GM19035 (cell line): ENCODE results near the gene BNC2.
"Not testable (repeated sequence)": the region's sequence is repeated elsewhere in the genome, so short reads cannot be mapped to it uniquely, and the experiment has no call there.

ENCODE experiments used
- ATAC-seq: cut with Tn5 transposase; IDR thresholded peaks from one replicate; pipeline ENCODE4 v1.9.1; 2021; ENCODE audit not compliant: unreplicated experiment

Gene BNC2, protein sequence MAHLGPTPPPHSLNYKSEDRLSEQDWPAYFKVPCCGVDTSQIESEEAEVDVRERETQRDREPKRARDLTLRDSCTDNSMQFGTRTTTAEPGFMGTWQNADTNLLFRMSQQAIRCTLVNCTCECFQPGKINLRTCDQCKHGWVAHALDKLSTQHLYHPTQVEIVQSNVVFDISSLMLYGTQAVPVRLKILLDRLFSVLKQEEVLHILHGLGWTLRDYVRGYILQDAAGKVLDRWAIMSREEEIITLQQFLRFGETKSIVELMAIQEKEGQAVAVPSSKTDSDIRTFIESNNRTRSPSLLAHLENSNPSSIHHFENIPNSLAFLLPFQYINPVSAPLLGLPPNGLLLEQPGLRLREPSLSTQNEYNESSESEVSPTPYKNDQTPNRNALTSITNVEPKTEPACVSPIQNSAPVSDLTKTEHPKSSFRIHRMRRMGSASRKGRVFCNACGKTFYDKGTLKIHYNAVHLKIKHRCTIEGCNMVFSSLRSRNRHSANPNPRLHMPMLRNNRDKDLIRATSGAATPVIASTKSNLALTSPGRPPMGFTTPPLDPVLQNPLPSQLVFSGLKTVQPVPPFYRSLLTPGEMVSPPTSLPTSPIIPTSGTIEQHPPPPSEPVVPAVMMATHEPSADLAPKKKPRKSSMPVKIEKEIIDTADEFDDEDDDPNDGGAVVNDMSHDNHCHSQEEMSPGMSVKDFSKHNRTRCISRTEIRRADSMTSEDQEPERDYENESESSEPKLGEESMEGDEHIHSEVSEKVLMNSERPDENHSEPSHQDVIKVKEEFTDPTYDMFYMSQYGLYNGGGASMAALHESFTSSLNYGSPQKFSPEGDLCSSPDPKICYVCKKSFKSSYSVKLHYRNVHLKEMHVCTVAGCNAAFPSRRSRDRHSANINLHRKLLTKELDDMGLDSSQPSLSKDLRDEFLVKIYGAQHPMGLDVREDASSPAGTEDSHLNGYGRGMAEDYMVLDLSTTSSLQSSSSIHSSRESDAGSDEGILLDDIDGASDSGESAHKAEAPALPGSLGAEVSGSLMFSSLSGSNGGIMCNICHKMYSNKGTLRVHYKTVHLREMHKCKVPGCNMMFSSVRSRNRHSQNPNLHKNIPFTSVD

DNA sequence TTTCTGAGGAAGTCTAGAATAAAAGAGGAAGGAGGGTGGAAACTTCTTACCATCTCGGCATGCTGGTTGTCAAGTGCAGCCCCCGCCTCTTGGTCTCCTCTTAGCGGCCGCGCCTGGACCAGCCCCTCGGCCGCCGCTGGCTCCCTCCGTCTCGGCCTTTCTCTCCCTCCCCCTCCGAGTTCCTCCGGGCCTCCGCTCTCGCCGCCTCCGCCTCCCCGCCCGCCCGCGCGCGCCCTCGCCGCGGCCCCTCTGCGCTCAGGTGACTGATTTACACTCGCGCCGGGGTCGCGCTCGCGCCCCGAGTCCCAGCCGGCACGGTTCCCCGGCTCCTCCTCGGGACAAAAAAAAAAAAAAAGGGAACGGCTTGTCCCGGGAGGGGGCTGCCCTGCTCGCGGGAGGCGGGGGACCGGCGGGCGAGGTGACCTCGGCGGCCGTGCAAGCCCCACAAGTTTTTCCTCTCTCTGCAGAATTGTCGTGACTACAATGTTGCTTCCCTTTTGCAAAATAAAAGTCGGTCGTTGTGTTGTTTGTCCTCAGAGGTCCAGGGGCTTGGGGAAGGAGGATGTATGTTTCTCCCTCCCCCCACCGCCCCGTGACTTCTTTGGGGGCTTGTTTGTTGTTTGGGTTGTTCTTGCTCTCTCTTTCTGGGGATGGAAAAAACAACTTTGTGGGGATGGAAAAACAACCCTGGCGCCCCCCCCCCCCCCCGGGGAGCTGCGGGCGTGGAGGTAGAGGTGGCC, at the start of gene BNC2:
BNC2 (minus strand) TSS at position 75 of the 740 bp plus-strand sequence; CDS start at position 53, 22 bp downstream.
- no peak for ATAC-seq

DNA sequence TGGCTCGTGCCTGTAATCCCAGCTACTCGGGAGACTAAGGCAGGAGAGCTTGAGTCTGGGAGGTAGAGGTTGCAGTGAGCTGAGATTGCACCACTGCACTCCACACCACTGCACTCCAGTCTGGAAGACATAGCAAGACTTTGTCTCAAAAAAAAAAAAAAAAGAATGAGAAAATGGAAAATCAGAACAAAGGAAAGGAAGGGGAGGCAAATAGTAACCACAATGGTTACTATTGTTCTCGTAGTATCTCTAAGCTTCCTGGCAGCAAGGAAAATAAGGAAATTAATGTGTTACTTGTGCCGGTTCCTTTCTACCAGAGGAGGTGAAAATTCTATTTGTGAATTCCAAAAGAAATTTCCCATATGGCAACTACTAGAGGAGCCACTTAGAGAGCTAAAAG, 48.5 kb upstream of the BNC2 start:
- ATAC-seq, result no peak

DNA sequence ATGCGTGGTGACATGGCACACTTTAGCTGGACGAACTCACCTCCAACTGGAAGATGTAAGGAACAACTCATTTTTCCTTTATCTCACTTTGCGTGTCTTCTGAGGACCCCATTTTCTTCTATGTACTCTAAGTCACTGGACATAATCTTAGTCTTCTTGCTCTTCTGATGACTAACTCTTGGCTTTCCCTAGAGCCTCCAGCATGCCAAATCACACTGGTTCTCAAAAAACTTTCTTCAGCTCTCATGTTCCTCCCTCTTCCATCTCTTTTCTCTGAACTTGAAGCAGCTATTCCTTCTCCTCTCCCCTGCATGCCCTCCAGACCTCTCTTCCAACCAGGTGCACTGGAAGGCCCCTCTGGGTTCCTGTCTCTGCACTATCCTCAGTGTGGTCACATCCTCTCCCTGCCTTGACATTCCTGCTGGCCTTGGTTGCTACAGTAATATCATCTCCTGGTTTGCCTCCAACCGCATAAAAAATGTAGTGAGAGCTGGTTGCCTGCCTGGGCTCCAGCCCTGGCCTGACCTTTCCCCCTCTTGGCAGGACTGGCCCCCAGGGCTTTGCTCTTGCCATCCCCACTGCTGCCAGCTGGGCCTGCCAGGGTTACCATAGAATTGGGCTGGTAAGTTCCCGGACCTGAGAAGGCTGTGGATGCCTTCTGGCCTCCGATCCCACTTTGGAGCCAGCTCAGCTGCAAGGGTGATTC, 44.8 kb upstream of the BNC2 start:
- no peak for ATAC-seq

DNA sequence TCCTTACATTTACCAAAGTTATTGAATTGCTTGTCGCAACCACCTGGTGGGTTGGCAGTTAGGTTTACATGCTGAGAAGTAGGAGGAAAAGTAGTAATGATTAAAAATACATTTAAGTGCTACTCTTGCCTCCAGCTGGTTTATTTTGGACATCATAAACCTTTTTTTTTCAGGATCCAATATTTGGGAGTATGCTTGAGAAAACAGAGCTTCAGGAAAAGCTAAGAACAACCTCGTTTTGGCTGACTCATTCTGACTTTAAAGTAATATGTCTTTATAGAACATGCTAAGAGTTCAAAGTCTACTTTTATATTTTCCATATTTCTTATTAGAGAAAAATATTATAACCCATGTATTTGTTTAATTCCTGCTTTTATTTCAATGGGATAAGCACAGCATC, 41.7 kb upstream of the BNC2 start:
- no peak for ATAC-seq

DNA sequence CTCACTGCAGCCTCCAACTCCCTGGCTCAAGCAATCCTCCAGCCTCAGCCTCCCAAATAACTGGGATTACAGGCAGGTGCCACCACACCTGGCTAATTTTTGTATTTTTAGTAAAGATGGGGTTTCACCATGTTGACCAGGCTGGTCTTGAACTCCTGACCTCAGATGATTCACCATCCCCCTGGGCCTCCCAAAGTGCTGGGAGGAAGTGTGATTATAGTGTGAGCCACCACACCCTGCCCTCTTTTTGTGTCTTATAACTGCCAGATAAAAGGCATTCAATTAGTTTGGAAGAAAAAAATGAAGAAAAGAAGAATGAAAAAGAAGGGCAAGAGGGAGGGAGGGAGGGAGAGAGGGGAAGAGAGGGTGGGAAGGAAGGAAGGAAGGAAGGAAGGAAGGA, 37.7 kb upstream of the BNC2 start:
- not testable (repeated sequence) for ATAC-seq

DNA sequence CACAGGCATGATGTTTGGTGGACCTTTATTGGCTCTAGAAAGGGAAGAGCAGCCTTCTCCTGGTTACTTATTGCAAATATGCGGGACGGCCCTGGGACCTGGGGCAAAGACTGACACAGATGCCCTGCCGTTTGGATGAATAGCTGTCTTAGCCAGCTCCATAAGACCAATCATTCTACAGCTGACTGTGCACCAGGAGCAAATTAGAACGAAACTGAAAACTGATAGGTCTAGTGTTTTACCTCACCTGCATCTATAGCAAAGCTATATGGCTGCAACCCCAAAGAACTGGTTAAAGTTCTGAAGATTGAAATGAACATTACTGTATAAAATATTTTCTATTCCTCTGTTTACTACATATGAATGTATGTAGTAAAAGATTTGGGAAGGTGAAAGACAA, 34.2 kb upstream of the BNC2 start:
- no peak for ATAC-seq

DNA sequence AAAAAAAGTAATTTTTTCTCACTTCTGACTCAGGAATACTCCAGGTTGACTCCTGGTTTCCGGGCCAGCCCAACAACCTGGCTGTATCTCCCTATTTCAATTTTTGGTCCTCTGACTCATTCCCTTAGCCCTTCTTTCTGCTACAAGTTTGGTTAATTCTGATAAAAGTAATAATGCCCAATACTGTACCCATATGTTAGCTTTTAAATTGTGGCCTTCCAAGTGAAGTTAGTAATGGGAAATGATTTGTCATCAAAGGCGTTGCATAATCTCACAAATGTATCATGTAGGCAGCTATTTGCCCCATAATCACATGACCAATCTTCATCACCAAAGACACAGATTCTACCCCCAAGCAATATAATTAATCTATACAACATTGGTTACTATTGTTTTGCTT, 31.1 kb upstream of the BNC2 start:
- ATAC-seq, result no peak

DNA sequence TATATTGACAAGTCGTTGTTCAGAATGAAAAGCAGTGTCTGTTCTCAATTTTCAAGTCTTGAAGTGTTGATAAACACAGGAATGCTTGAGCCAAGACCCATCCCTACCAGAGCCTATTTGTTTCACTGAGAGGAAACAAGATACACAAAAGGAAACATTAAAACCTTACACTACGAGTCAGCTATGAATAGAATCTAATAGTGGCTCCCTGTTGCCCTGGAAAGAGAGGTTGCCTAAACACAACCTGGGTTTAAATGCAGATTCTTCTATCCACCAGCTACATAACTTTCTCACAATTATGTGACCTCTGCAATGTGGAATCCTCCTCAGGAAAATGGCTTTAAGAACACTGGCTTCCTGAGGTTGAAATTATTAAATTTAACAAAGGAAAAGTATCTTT, 29.1 kb upstream of the BNC2 start:
- no peak for ATAC-seq

DNA sequence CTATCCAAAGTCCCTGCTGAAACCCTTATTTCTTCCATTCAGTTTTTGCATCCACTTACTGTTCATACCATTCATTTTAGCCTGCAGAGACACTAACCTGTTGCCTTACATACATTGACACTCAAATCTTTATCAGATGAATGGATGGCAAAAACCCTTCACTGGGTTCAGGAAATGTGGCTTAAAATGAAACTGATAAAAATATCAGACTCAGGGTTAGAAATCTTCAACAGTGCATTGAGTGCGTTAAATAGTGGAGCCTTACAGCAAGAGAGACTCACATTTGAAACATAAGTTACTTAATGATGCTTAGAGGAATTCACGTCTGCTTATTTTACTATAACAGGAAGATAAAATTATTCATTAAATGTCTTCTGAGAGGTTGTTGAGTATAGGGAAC, 28.0 kb upstream of the BNC2 start:
- no peak for ATAC-seq

DNA sequence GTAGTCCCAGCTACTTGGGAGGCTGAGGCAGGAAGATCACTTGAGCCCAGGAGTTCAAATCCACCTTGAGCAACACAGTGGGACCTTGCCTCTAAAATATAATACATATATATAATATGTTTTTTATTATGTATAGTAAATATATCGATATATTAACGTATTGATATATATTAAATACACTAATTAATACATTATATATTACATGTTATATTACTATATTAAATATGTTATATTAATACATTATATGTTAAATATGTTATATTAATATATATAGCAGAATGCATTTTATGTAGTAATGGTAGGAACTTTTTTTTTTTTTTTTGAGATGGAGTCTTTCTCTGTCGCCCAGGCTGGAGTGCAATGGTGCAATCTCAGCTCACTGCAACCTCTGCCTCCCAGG, 18.1 kb upstream of the BNC2 start:
- no peak for ATAC-seq

DNA sequence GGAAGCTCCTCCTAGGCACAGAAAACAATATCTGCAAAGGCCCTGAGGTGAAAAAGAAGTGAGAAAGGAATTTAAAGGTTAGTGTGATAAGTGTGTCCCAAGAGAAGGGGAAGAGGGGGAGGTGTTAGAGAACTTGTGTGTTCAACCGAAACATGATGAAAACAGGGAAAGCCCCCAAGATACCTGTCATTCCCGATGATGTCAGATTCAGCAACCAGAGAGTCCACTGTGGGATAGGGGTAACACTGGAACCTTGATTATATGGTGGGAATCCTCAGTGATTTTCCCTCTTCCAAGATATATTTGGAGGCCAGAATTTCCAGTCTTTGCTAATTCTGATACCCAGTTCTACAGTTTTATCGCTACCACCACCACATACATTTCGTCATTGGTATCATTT, 15.5 kb upstream of the BNC2 start:
- no peak for ATAC-seq

DNA sequence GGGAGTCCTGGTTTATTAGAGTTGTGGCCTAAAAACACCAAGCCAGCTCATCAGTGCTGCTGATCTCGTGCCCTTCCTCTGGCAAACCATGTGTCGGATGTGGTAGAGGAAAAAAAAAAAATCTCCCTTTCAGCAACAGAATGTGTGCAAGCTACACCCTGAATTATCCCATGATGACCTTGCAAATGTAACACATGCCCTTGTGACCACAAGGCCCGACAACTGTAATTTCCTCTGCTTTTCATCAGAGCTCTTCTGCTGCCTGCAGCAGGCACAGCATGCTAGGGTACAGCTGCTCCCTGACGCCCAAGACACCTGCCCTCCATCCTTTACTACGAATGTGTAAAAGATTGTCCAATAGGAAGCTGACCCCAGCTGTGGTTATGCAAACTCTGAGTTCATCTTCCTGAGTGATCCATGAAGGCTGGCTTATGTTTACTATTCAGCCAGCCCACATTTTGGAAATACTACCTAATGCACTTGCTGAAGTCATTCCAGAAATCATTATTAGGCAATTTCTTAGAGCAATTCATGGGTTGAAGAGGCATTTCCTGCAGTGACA, 14.6 kb upstream of the BNC2 start:
- no peak for ATAC-seq

DNA sequence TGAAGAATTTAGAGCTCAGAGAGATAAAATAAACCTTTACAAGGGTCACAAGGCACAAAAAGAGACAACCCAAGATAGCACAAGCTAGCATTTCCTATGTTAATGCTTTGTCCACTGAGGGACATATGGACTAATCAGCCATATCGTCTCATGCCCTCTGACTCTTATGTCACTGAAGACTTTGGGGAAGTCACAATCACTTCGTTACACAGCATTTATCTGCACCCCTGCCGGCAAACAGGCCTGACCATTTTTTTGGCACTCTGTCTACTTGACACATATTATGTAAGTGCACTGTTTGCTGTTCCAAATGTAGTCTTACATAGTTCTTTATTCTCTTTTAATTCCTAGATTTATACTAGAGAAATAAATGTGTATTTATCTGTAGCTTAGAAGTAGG, 13.9 kb upstream of the BNC2 start:
- ATAC-seq, result no peak

DNA sequence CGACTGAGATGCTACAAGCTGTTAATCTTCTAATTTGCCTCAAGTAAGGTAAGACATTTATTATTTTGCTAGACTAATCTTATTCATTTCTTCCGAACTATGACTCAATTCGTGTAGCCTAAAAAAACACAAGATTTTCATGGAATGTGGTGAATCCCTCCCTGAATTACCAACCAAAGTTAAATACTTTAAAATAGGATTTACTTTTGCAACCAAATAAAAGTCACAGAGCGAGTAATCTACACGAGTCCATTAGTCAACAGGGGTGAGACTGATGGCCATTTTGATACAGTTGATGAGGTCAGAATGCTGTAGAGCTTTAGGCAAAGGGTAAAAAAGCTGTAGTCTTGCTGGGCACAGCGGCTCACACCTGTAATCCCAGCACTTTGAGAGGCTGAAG, 13.1 kb upstream of the BNC2 start:
- ATAC-seq, result no peak

DNA sequence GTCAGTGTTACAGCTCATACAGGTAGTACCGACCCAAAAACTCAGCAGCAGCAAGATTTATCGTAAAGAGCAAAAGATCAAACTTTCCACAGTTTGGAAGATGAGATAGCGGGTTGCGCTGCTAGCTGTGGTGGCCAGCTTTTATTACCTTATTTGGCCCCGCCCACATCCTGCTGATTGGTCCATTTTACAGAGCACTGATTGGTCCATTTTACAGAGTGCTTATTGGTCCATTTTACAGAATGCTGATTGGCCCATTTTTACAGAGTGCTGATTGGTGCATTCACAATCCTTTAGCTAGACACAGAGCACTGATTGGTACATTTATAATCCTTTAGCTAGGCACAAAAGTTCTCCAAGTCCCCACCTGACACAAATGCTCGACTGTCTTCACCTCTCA, 12.0 kb upstream of the BNC2 start:
- not testable (repeated sequence) for ATAC-seq

DNA sequence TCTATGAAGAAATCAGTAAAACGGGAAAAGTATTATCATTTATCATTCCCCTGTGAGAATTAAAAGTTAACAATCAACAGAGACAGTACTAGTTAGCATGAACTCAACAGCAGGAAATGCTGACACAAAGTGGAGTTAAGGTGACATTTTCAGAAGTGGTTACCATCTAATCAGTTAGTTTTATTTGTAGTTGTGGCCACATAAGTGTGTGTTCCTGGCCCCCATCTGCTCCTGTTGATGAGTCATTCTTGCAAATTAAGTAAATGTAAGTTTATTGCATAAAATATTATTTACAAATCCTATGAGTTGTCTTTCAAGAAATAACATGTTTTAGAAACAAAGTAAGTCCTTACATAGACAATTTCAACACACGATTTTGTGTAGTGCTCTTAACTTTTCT, 8.9 kb upstream of the BNC2 start:
- no peak for ATAC-seq

DNA sequence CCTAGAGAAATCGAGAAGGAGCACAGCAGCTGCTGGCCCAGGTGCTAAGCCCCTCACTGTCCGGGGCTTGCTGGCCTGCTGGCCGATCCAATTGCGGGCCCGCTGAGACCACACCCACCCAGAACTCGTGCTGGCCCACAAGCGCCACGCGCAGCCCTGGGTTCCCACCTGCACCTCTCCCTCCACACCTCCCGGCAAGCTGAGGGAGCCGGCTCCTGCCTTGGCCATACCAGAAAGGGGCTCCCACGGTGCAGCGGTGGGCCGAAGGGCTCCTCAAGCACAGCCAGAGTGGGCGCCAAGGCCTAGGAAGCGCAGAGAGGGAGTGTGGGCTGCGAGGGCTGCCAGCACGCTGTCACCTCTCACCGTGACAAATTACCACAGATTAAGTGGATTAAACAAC, 6.8 kb upstream of the BNC2 start:
- ATAC-seq, result no peak

DNA sequence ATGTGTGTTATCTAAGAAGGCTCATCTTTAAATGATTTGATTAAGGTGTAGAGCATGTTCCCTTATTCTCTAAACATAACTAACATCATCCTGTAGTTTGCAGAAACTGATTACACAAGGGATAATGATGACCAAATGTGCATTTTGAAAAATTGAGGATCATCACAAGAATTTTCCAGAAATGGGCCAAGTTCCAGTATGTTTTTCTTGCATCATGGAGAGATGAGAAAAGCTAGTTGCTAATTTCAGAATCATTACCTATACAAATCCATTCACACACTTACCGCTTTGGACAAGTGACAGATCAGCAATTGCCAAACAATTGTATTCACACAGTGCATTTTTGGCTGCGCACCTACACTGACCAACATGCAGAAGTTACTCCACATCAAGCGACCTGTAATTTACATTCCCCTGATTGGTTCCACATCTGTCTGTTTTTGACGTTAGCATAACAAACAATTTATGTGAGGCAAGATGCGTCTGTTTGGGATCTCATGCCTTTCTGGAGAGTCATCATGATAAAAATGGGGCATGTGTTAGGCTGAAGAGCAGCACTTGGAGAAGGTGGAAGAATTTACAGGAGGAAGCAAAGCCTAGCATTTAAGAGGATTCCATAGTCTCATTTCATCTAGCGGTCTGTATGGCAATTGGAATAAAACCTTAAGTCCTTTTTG, 2.8 kb upstream of the BNC2 start:
- no peak for ATAC-seq

DNA sequence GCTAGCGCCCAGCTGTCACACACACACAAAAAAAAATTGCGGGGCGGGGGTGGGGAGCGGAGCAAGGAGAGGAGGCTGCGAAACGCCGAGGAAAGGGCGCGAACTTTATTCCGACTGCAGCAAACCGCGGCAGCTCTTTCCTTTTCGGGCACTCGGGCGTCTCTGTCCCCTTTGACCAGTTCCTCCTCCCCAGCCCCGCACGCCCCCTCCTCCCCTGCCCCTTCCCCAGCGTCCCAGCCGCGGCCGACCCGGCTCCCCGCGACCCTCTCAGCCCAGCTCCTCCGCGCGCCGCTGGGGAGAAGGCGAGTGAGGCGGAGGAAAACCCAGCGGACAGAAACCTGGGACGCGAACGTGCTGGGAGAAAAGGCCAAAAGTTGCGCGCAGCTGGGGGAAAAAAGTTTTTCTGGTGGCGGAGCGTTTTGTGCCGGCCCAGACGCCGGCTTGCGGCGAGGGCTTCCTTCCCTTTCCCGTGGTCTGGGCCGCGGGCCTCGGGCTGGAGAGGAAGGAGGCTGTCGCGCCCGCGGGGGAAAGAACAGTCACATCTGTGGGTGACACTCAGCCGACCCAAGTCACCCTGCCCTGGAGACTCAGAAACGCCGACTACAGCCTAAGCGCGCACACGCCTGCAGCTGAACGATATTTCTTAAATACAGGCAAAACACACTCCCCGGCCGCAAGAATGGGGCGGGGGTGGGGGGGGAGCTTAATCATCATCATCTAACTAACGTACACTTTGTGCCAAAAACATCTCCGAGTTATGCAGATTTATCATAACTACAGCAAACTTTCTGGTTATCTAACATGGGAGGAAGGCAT, 1.1 kb upstream of the BNC2 start:
- ATAC-seq, result no peak
